ENCODE data around the gene VSTM2B. TPM values are rescaled to one million over a fixed set of nuclear protein-coding genes. Genes with fewer than 3 reads are reported as not detected.

Gene VSTM2B
- polyA plus RNA-seq, 1 donor, result 0.18 TPM

GRCh38 chr19:29495901-29496441 lies 29.8 kb upstream of the VSTM2B start:
- DNase-seq (ENCODE audit: low read depth), result no peak

- no peak for DNase-seq (ENCODE audit: low read depth)
Measured at GRCh38 chr19:29497241-29497640, 28.6 kb upstream of the VSTM2B start.

GRCh38 chr19:29497686-29498436 lies 27.9 kb upstream of the VSTM2B start:
- DNase-seq (ENCODE audit: low read depth), result no peak

GRCh38 chr19:29499261-29499920 lies 26.4 kb upstream of the VSTM2B start:
- DNase-seq (ENCODE audit: low read depth), result no peak

- no peak for DNase-seq (ENCODE audit: low read depth)
Measured at GRCh38 chr19:29499921-29500590, 25.7 kb upstream of the VSTM2B start.

- DNase-seq (ENCODE audit: low read depth), result no peak
Measured at GRCh38 chr19:29501816-29502580, 23.8 kb upstream of the VSTM2B start.

GRCh38 chr19:29502581-29502850 lies 23.3 kb upstream of the VSTM2B start:
- DNase-seq (ENCODE audit: low read depth), result no peak

- DNase-seq (ENCODE audit: low read depth), result peak; percentile 16
Measured at GRCh38 chr19:29503140-29503758, 22.5 kb upstream of the VSTM2B start.

- no peak for DNase-seq (ENCODE audit: low read depth)
Measured at GRCh38 chr19:29503785-29504184, 22.0 kb upstream of the VSTM2B start.

- no peak for DNase-seq (ENCODE audit: low read depth)
Measured at GRCh38 chr19:29504454-29504853, 21.3 kb upstream of the VSTM2B start.

- no peak for DNase-seq (ENCODE audit: low read depth)
Measured at GRCh38 chr19:29505097-29505824, 20.5 kb upstream of the VSTM2B start.

- no peak for DNase-seq (ENCODE audit: low read depth)
Measured at GRCh38 chr19:29506619-29506911, 19.2 kb upstream of the VSTM2B start.

- DNase-seq (ENCODE audit: low read depth), result no peak
Measured at GRCh38 chr19:29507081-29507860, 18.5 kb upstream of the VSTM2B start.

- no peak for DNase-seq (ENCODE audit: low read depth)
Measured at GRCh38 chr19:29508181-29508580, 17.6 kb upstream of the VSTM2B start.

- DNase-seq (ENCODE audit: low read depth), result no peak
Measured at GRCh38 chr19:29509456-29509855, 16.3 kb upstream of the VSTM2B start.

GRCh38 chr19:29510701-29511265 lies 15.0 kb upstream of the VSTM2B start:
- no peak for DNase-seq (ENCODE audit: low read depth)

GRCh38 chr19:29511768-29512167 lies 14.0 kb upstream of the VSTM2B start:
- no peak for DNase-seq (ENCODE audit: low read depth)

- DNase-seq (ENCODE audit: low read depth), result no peak
Measured at GRCh38 chr19:29512748-29513147, 13.0 kb upstream of the VSTM2B start.

GRCh38 chr19:29514525-29515232 lies 11.1 kb upstream of the VSTM2B start:
- no peak for DNase-seq (ENCODE audit: low read depth)
